Epidermal melanocyte (primary cell): ENCODE data around the gene ANGEL2.
A peak's percentile ranks its signal among the peaks of the same experiment; 100 is the strongest.
"Not testable (repeated sequence)": the region's sequence is repeated elsewhere in the genome, so short reads cannot be mapped to it uniquely, and the experiment has no call there.

Experiments
- DNase-seq: peaks from one replicate; pipeline ENCODE4 v3.0.0; 2011; ENCODE audit warnings: low spot score; ENCODE audit not compliant: insufficient read length

Gene ANGEL2

DNA sequence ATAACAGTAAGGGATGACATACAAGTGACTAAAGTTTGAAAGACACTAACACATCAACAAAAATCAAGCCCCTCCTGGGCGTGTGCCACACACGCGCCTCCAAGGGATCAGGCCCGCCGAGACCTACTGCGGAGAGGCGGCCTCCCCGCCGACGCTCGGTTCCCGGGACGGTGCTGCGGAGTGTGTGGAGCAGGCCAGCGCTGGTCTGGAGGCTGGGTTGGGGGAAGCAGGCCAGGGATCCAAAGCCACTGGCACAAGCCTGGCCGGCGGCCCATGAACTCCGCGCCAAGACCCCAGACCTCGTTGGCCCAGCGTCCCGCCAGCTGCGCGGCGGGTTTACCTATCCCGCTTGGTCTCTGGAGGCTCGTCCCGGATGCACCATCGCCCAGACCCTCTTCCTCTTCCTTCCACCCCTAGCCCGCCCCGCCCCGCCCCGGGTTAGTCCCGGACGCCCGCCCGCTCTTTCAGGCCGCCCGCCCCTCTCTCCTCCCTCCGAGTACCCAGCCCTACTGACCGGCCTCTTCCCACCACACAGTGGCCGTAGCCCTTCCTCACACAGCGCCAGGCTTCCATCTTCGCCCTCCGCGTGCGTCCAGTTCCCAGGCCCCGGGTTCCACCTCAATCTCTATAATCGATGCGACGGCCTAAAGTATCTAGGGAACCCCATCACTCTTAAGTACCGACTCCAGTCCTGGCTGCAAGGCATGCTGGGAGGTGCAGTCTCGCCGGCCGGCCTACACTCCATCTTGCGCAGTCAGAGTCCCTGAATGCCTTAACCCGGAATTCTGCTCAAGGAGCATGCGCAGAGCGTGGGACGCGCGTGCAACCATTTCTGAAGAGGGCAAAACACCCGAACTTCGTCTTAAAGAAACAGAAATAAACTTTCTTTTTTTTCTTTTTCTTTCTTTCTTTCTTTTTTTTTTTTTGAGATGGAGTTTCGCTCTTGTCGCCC, at the start of gene ANGEL2:
ANGEL2 (minus strand) TSS at position 769 of the 952 bp plus-strand sequence; CDS start at position 573, 196 bp downstream.
- peak; percentile 87 for DNase-seq

GRCh38 chr1:213061263-213061662, 45.6 kb upstream of the ANGEL2 start:
- DNase-seq: no peak

- no peak for DNase-seq
Observed at GRCh38 chr1:213060836-213061235, 45.2 kb upstream of the ANGEL2 start.

- DNase-seq: no peak
Observed at GRCh38 chr1:213057264-213058059, 41.8 kb upstream of the ANGEL2 start.

GRCh38 chr1:213055767-213056166, 40.1 kb upstream of the ANGEL2 start:
- no peak for DNase-seq

GRCh38 chr1:213054733-213055591, 39.3 kb upstream of the ANGEL2 start:
- DNase-seq: no peak

GRCh38 chr1:213054142-213054541, 38.5 kb upstream of the ANGEL2 start:
- no peak for DNase-seq

- no peak for DNase-seq
Observed at GRCh38 chr1:213053455-213053854, 37.8 kb upstream of the ANGEL2 start.

GRCh38 chr1:213051881-213052202, 36.2 kb upstream of the ANGEL2 start:
- DNase-seq: no peak

- peak; percentile 82 for DNase-seq
Observed at GRCh38 chr1:213051127-213051880, 35.6 kb upstream of the ANGEL2 start, which contains the start of gene RPS6KC1. TSS of gene RPS6KC1 (plus strand) at chr1:213051241. CDS start at chr1:213051405, 164 bp downstream.

GRCh38 chr1:213050745-213051126, 35.1 kb upstream of the ANGEL2 start:
- DNase-seq: no peak

GRCh38 chr1:213049232-213049631, 33.6 kb upstream of the ANGEL2 start:
- no peak for DNase-seq

GRCh38 chr1:213045321-213046226, 29.9 kb upstream of the ANGEL2 start:
- DNase-seq: not testable (repeated sequence)

DNA sequence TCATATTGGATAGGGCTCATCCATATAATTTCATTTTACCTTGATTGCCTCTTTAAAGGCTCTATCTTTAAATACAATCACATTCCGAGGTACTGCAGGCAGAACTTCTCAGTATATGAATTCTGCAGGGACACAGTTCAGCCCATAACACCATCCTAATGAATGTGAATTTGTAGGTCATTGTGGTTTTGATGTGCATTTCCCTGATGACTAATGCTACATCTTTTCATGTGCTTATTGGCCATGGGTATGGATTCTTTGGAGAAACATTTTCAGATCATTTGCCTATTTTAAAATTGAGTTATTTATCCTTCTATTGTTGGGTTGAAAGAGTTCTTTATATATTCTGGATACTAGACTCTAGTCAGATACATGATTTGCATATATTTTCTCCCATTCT, 25.8 kb upstream of the ANGEL2 start:
- no peak for DNase-seq

GRCh38 chr1:213035573-213035972, 19.9 kb upstream of the ANGEL2 start:
- no peak for DNase-seq

- DNase-seq: no peak
Observed at GRCh38 chr1:213034713-213035112, 19.0 kb upstream of the ANGEL2 start.

DNA sequence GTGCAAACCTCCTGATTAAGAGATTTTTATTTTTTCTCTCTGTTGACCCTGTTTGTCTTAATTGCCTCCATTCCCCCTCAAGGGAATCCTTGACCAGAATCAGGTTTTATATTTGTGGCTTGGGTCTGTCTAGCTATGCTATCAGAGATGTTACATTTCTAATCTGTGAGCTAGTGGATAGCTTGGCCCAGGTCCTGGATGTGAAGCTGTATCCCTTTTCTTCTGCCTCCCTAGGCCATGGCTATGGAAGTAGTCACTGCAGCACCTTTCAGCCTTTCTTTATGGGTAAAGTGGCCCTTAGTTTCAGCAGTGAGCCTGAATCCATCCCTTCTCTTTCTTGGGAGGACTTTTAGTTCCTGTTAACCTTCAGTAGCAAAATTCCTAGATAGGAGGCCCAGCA, 17.0 kb upstream of the ANGEL2 start:
- no peak for DNase-seq

GRCh38 chr1:213027024-213027423, 11.4 kb upstream of the ANGEL2 start:
- not testable (repeated sequence) for DNase-seq

DNA sequence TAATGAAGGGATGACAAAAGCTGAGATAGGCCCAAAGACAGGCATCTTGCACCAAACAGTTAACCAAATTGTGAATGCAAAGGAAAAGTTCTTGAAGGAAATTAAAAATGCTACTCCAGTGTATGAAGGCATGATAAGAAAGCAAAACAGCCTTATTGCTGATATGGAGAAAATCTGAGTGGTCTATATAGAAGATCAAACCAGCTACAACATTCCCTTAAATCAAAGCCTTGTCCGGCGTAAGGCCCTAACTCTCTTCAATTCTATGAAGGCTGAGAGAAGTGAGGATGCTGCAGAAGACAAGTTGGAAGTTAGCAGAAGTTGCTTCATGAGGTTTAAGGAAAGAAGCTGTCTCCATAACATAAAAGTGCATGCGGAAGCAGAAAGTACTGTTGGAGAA, 4.3 kb upstream of the ANGEL2 start:
- DNase-seq: no peak

DNA sequence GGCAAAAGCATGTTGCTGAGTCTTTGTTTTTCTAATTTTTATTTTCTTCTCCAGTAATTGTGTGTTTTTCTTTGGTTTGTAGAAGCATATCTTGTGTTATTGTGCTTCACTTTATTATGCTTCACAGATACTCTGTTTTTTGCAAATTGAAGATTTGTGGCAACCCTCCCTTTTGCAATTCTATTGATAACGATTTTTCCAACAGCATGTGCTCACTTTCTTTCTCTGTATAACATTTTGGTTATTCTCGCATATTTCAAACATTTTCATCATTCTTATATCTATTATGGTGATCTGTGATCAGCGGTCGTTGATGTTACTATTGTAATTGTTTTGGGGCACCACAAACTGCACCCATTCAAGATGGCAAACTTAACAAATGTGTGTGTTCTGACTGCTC, 3.8 kb upstream of the ANGEL2 start:
- DNase-seq: no peak
